IPS-18c (cell line): ENCODE data around the gene TBL2.
"Not testable (repeated sequence)": the region's sequence is repeated elsewhere in the genome, so short reads cannot be mapped to it uniquely, and the experiment has no call there.

ENCODE experiments used
- H3K4me3 ChIP-seq: 2 replicates; pipeline ENCODE4 v1.7.0; 2013; ENCODE audit warnings: low read depth, mild to moderate bottlenecking, low read length, moderate library complexity; ENCODE audit not compliant: insufficient read depth
- H3K9me3 ChIP-seq: one replicate; pipeline ENCODE4 v1.6.1; 2013; ENCODE audit warnings: mild to moderate bottlenecking, low read length, moderate library complexity; ENCODE audit not compliant: control insufficient read depth, insufficient read depth

Gene TBL2

DNA sequence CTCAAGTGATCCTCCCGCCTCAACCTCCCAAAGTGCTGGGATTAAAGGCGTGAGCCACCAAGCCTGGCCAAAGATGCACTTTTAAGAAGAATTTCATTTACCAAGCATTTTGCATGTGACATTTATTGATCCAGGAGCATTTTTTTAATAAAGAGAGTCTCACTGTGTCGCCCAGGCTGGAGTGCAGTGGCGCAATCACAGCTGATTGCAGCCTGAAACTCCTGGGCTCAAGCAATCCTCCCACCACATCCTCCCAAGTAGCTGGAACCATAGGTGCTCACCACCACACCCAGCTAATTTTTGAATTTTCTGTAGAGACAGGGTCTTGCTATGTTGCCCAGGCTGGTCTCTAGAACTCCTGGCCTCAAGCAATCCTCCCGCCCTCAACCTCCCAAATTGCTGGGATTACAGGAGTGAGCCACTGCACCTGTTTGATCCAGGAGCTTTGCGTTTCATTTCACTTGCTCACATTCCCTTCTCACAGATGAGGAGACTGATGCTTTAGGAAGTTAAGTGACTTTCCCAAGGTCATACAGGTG lies 4.4 kb upstream of the TBL2 start:
- no peaks in the 10 kb centered on the region for H3K9me3 ChIP-seq

GRCh38 chr7:73581006-73581405 lies 2.6 kb upstream of the TBL2 start:
- not testable (repeated sequence) for H3K4me3 ChIP-seq, H3K9me3 ChIP-seq

More for the DNA sequence above, 4.4 kb upstream of the TBL2 start:
- no peak overlapping the region for H3K4me3 ChIP-seq

- Histone ChIP-seq H3K9me3 (no peaks in the 10 kb centered on the region), H3K4me3 (peak overlapping the region; percentile 91)
Measured at GRCh38 chr7:73577627-73578341, 595 bp downstream of the TBL2 start.

DNA sequence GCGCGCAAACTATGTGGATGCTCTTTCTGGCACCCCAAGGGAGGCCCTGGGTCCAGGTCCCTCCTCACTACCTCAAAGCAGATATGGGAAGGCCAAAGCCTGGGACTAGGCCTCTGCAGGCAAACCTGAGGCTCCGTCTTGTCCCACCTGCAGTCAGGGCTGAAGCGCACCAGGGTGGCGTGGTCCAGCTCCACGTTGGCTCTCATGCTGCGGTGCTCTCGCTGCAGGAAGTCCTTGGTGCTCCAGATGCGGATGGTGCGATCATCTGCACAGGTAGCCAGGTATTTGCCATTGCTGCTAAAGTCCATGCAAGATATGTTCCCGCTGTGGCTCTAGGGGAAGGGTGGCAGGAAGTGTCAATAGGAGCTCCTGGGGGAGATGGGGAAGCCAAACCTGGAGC lies 4.6 kb downstream of the TBL2 start:
- Histone ChIP-seq H3K4me3 (no peak overlapping the region), H3K9me3 (no peaks in the 10 kb centered on the region)

GRCh38 chr7:73573276-73573675 lies 5.1 kb downstream of the TBL2 start:
- Histone ChIP-seq H3K9me3 (no peaks in the 10 kb centered on the region), H3K4me3 (no peak overlapping the region)

GRCh38 chr7:73572767-73573186 lies 5.6 kb downstream of the TBL2 start:
- Histone ChIP-seq H3K4me3 (no peak overlapping the region), H3K9me3 (no peaks in the 10 kb centered on the region)

DNA sequence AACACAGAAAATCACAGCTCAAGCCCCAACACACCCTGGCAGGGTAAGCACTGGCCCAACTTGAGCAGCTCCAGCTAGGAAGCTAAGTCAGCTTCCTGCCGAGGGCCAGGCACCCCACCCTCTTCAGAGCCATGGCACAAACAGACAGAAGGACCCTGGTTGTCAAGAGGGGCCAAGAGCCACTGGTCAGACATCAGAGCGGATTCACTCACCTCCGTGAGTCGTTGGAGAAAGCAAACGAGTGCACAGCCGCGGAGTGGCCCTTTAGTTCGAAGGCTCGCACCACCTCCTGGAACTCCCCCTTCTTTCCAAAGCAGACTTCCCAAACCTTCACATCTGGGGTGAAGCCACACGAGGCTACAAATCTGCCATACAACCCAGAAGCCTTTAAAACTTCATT lies 7.4 kb downstream of the TBL2 start:
- Histone ChIP-seq H3K4me3 (no peak overlapping the region), H3K9me3 (no peaks in the 10 kb centered on the region)

GRCh38 chr7:73570521-73570920 lies 7.9 kb downstream of the TBL2 start:
- no peaks in the 10 kb centered on the region for H3K9me3 ChIP-seq
- H3K4me3 ChIP-seq = no peak overlapping the region

GRCh38 chr7:73569042-73569608 lies 9.3 kb downstream of the TBL2 start:
- no peak overlapping the region for H3K4me3 ChIP-seq
- no peaks in the 10 kb centered on the region for H3K9me3 ChIP-seq

DNA sequence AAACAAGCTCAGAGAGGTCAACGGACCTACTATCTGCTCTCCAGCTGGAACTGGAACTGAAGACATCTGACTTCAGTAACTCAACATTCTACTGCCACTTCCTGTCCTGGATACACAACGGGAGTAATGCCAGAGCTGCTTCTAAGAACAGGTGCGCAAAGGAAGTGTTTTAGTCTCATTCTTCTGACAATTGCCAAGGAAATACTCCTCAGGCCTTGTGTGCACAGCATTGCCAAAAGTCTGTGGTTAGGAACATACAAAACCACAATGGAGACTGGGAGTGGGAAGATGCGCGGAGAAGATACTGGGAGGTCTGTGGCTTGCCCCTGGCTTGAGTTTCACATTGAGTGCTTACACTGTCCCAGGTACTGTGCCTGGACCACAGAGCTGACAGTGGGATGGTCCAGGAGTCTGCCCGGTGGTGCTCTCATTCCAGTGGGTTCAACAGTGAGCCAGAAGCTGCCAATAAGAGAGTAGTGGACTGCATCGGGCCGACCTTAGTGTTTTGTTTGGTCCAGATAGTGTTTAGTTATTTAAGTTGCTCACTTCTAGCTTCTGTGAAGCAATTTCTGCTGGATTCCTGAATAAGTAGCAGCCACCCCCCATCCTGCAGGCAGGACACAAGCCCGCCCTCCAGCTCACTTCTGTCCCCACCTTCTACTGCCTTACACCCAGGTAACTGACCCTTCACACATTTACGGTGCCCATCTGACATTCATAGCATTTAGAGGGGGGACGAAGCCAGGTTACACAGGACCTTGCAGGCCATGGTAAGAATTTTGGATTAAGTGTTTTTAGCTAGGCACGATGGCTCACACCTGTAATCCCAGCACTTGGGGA lies 10.3 kb downstream of the TBL2 start:
- Histone ChIP-seq H3K9me3 (no peaks in the 10 kb centered on the region), H3K4me3 (no peak overlapping the region)

DNA sequence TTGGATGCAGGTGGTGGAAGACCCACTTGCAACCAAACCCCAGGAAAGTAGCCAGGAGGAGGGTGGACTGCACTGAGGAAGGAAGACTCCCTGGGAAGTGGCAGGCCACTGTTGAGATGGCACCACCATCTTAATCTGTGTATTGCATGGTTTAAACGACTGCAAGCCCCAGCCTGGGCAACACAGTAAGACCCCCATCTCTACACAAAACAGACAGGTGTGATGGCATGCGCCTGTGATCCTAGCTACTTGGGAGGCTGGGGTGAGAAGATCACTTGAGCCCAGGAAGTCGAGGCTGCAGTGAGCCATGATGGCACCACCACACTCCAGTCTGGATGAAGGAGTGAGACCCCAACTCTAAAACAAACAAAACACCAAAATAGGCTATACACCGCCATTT lies 11.2 kb downstream of the TBL2 start:
- Histone ChIP-seq H3K9me3 (no peaks in the 10 kb centered on the region), H3K4me3 (no peak overlapping the region)

DNA sequence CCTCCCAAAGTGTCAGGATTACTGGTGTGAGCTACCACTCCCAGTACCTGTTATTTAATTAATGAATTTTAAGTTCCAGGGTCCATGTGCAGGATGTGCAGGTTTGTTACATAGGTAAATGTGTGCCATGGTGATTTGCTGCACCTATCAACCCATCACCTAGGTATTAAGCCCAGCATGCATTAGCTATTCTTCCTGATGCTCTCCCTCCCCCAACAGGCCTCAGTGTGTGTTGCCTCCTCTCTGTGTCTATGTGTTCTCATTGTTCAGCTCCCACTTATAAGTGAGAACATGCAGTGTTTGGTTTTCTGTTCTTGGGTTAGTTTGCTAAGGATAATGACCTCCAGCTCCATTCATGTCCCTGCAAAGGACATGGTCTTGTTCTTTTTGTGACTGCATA lies 11.9 kb downstream of the TBL2 start:
- H3K4me3 ChIP-seq, H3K9me3 ChIP-seq: not testable (repeated sequence)

DNA sequence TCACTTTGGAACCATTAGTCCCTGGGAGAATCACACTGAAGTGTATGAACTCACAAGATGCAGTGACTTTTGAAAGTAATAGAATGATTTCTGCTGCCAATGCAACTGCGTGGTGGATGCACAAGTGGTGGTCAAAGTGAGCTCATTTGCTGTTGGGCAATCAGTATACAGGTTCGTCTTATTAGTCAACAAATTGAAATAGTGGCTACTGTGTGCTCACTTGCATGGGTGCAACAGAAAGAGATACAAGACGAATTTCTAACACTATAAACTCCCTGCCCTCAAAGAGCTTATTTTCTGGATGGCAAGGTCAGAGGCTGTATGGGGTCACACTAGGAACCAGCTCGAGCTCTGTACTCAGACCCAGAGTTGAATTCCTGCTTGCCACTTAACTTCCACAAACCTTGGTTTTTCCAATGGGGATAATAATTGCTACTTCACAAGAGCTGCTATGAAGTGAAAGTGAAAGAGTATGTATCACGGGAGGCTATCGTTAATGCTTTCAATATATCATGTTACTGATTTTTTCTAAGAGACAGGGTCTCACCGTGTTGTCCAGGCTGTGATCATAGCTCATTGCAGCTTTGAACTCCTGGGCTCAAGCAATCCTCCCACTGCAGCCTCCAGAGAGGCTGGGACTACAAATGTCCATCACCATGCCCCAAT lies 12.6 kb downstream of the TBL2 start:
- H3K9me3 ChIP-seq = no peaks in the 10 kb centered on the region
- H3K4me3 ChIP-seq = no peak overlapping the region

- Histone ChIP-seq H3K9me3 (no peaks in the 10 kb centered on the region), H3K4me3 (no peak overlapping the region)
Measured at GRCh38 chr7:73560109-73560835, 18.1 kb downstream of the TBL2 start.

GRCh38 chr7:73557397-73558257 lies 20.8 kb downstream of the TBL2 start, which contains the start of gene BCL7B:
TSS of gene BCL7B (minus strand) at chr7:73557690. CDS start at chr7:73557578, 112 bp downstream.
- Histone ChIP-seq H3K4me3 (peak within 1 kb of the TSS; percentile 82), H3K9me3 (no peaks in the 10 kb centered on the region)

DNA sequence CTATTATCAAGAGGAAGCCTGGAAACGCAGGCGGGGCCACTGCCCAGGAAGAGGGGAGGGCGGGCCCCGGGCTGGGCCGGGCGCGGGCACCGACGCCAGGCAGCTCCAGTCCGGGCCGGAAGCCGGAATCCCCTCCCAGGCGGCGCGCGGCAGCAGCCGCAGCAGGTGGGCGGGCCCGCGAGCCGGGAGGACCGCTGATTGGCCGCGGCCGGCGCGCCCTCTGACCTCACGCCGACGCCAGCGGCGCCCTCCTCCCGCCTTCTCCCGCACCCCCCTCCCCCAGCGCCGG lies 21.3 kb downstream of the TBL2 start:
- Histone ChIP-seq H3K9me3 (no peaks in the 10 kb centered on the region), H3K4me3 (peak overlapping the region; percentile 82)
